Caki2 (cell line): Measurements from ENCODE around the gene SELENOO. TPM values are rescaled to one million over a fixed set of nuclear protein-coding genes. Genes with fewer than 3 reads are reported as not detected.
"Not testable (repeated sequence)": the region's sequence is repeated elsewhere in the genome, so short reads cannot be mapped to it uniquely, and the experiment has no call there.

Experiments
- DNase-seq: peaks from one replicate; pipeline ENCODE4 v3.0.0-alpha.2; 2015; ENCODE audit warnings: low read depth
- in situ Hi-C: cut with HindIII; loops from 2 replicates; pipeline ENCODE4 v1.10.0; 2016; ENCODE audit warnings: low sequenced_read_pairs, low pct_unique_long_range_greater_than_20kb, mixed read lengths
- total RNA-seq: library from RNA; depleted of rRNA; stranded (reverse); fragments of >200 nt; shearing (Covaris generic); gene quantifications from 2 replicates; pipeline ENCODE4 v1.2.3, GENCODE V29; 2014; ENCODE audit warnings: low replicate concordance; rRNA removed

Gene SELENOO, protein sequence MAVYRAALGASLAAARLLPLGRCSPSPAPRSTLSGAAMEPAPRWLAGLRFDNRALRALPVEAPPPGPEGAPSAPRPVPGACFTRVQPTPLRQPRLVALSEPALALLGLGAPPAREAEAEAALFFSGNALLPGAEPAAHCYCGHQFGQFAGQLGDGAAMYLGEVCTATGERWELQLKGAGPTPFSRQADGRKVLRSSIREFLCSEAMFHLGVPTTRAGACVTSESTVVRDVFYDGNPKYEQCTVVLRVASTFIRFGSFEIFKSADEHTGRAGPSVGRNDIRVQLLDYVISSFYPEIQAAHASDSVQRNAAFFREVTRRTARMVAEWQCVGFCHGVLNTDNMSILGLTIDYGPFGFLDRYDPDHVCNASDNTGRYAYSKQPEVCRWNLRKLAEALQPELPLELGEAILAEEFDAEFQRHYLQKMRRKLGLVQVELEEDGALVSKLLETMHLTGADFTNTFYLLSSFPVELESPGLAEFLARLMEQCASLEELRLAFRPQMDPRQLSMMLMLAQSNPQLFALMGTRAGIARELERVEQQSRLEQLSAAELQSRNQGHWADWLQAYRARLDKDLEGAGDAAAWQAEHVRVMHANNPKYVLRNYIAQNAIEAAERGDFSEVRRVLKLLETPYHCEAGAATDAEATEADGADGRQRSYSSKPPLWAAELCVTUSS
- 54.0 and 61.6 TPM in 2 replicates for total RNA-seq

DNA sequence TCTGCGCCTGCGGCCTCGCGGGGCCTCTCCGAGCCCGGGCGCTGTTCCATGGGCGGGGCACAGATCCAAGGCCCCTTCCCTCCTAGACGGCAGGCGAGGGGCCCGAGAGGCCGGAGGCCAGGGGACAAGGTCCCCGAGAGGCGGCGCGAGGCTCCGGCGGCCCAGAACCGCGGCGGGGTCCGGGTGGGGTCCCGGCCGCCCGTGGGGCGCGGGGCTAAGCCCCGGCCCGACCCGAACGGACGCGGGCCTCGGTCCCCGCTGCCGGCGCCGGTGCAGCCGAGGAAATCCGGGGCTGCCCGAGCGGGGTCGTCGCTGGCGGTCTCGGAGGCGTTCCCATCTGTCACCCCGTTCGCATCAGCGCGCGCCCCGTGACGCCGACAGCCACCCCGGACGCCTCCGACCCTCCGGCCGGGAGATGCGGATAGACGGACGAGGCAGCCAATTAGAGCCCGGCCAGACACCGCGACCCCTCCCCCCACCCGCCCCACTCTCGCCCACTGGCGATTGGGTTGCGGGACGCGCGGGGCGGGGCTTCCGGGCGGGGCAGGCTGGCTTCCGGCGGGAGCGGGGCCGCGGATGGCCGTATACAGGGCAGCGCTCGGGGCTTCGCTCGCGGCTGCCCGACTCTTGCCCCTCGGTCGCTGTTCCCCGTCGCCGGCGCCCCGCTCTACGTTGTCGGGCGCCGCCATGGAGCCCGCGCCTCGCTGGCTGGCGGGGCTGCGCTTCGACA is at the start of gene SELENOO:
TSS of gene SELENOO (plus strand) at position 551 of the 730 bp plus-strand sequence. CDS start at position 577, 26 bp downstream.
- in situ Hi-C loops, result no loop called here
- DNase-seq, result peak; percentile 89

GRCh38 chr22:50151571-50152537 is 49.0 kb upstream of the SELENOO start:
- in situ Hi-C loops, result no loop called here
- DNase-seq, result no peak

DNA sequence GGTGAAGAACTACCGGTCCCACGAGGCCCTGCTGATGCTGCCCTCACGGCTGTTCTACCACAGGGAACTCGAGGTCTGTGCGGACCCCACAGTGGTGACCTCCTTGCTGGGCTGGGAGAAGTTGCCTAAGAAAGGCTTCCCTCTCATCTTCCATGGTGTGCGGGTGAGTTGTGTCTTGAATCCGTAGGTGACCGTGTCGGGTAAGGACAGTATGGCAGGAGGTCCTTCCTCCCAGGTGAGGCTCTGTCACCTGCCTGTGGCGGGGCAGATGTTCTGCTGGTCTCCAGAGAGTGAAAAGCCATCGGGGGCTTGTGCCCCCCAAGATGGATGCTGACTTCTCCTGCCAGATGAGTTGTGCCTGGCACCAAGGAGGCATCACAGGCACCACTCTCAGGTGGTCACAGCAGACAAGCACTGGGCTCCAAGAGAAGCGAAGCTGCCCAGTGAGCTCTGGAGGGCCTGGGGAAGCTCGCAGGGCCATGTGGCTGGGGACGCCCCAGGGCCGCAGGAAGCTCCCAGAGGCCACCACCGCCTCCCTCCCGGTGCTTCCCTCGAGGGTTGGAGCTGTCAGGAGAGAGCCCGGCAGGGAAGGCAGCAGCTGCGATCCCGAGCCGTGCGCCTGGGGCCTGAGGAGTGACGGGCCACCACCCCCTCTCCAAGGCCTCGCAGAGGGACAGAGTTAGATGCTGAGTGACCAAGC is 47.6 kb upstream of the SELENOO start:
- in situ Hi-C loops, result no loop called here

DNA sequence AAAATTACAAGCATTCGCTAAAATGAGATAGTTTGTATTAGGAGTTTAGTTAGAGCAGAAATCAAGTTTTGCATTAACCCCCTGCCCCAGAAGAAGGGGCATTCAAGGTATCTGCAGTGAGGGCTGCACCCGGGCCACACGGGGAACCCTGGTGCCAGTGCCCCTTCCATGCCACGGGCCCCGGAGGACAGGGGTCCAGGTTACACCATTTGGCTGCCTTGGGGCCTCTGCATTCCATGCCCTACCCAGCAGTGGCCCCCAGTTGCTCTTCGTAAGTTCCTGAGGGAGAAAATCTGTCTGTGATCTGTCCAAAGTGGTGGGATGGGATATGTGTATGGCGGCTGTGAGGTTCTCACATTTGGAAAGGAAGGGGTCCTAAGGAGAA is 47.1 kb upstream of the SELENOO start:
- in situ Hi-C loops, result no loop called here
- DNase-seq, result no peak

More for the DNA sequence above, 47.6 kb upstream of the SELENOO start:
- no peak for DNase-seq

DNA sequence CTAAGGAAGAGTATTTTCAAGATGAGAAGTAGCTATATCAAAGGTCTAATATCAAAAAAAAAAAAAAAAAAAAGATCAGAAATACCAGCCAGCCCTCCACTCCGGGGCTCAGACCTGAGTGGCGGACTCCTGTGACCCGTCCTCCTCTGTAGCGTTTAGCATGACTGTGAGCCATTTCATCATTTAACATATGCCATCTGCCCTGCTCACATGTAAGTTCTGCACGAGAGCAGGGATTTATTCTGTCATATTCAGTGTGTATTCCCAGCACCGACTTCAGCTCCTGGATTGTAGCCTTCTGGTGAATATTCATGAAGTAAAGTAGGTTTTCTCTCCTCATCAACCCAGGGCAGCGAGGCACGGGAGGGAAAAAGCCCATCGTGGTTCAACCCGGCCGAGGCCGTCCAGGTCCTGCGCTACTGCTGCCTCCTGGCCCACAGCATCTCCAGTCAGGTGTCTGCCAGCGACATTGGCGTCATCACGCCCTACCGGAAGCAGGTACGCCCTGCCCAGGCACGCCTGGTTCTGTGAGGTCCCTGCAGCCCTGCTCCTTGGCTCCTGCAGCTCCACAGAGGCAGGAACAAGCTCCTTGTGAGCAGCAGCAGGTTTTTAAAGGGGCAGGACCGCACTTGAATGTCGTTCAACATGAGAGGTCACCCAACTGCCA is 43.0 kb upstream of the SELENOO start:
- DNase-seq, result no peak
- in situ Hi-C loops, result no loop called here

DNA sequence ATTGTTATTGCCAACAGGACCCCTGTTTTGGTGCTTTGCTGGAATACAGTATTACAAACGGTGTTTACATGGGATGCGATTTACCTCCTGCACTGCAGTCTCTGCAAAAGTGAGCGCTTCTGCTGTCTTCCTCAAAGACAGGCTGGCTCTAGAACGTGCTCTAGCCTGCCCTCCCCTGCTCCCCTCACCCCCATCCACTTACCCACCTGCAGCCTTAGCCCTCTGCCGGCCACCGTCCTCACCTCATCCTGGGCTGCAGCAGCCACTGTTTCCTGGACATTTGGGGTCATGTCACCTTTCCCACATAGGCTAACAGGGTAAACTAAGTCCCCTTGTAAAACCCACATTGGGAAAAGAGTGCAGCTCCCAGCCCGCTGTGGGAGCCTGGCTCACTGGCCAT is 39.9 kb upstream of the SELENOO start:
- in situ Hi-C loops, result no loop called here
- DNase-seq, result no peak

GRCh38 chr22:50161508-50162390 is 39.1 kb upstream of the SELENOO start:
- DNase-seq, result no peak
- in situ Hi-C loops, result no loop called here

- in situ Hi-C loops, result no loop called here
- DNase-seq, result no peak
These were observed 38.3 kb upstream of the SELENOO start for GRCh38 chr22:50162391-50162956.

DNA sequence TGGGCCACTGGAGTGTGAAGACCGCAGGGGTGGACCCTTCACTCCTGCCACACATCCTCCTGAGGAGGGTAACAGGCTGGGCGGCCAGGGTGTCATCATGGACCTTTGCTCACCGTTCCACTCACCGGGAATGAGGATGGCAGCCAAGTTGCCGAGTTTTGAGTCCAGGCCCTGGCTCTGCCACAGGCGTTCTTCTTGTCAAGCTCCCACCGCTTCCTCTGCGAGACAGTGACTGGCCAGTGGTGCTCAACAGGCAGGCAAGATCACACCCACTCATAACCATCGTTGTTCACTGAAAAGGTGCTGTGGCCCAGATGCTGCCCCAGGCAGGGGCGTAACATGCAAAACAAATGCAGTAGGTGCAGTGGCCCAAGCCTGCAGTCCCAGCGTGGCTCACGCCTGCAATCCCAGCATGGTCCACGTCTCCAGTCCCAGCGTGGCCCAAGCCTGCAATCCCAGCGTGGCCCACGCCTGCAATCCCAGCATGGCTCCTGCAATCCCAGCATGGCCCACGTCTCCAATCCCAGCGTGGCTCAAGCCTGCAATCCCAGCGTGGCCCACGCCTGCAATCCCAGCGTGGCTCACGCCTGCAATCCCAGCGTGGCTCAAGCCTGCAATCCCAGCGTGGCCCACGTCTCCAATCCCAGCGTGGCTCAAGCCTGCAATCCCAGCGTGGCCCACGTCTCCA is 35.2 kb upstream of the SELENOO start:
- DNase-seq, result no peak
- in situ Hi-C loops, result no loop called here

GRCh38 chr22:50167689-50168489 is 32.9 kb upstream of the SELENOO start:
- in situ Hi-C loops, result no loop called here
- no peak for DNase-seq

GRCh38 chr22:50168490-50169180 is 32.2 kb upstream of the SELENOO start:
- in situ Hi-C loops, DNase-seq: not testable (repeated sequence)

- DNase-seq, result no peak
- in situ Hi-C loops, result no loop called here
These were observed 31.5 kb upstream of the SELENOO start for GRCh38 chr22:50169181-50169759.

DNA sequence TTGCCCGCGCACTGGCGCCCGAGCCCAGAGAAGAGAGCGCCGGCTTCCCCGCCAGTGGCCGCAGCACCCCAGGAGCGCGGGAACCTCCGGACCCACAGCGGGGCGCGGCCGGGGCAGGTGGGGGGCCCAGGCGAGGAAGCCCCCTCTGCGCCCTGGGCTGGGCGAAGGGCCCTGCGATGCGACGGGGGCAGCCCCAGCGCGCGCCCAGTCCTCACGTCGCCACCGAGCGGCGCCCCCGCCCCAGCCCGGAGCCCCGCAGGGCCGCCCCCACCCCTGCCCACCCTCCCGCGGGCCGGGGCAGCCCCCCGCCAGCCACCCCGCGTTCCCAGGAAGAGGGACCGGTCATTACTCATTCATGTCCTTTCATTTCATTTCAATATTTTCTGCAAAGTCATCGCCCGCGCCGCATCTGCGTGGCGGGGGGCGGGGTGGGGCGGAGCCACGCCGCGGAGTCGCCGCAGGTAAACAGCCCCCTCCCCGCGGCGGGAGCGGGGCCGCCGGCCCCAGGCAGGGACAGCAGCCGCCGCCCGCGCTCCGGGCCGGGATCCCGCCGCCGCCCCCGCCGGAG is 31.0 kb upstream of the SELENOO start:
- peak; percentile 72 for DNase-seq
- in situ Hi-C loops, result no loop called here
